Measurements from ENCODE around the gene C2CD4B.

Gene C2CD4B, protein sequence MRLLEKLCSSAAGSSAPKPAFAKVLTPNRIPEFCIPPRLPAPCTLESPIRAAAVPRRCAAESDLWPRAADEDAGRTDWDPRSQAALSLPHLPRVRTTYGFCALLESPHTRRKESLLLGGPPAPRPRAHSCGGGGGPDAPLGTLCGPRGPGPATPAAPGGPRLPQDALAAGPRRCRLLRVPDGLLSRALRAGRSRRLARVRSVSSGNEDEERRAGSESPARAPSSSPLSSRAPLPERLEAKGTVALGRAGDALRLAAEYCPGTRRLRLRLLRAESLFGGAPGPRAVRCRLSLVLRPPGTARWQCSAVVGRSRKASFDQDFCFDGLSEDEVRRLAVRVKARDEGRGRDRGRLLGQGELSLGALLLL

DNA sequence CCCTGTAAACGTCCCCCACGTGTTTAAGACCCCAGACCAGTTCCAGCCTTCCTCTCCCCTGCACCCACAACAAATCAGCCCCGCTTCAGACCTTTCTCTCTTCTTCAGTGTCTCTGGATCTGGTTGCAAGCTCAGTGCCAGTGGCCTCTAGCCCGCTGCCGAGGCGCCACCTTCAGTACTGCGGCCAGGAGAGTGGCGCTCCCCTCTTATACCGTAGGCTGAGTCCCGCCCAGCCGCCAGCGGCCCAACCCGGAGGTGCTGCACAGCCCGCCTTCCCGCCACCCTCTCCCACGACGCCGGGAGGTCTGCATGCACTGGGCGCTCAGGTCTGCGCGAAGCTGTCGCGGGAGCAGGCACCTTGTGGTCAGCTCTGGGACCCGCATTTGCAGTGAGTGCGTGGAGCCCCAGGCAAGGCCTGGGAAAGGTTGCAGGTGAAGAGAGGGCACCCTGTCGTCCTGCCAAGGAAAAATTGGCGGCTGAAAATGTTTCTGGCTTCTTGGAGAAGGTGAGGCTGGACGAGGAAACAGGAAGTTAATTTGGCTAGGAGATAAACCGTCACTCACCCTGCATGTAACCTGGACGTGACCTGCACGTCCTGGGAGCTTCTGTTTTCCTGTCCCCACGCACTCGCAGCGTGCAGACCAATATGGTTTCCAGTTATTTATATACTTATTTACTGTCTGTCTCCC lies at the start of gene C2CD4B:
C2CD4B (minus strand) TSS at position 182 of the 689 bp plus-strand sequence. CDS start 301 bp downstream, outside the sequence.
- peak; percentile 50 for DNase-seq

DNA sequence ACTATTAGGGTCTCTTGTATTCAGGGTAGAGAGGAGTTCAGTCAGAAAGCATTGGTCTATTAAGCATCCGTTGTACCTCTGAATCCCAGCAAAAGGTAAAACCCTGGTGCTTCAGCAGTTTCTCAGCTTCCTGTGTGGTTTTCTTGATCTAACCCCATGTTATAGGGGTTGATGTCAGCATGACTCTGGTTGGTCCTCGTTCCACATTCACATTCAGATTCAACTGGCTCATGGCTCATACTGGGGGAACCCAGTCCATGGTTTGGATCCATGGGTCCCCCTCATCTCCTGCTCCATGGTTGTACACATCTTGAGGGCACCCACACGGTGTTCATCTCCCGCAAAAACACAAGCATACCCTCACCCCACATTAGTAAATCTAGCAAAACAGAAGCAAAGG lies 47.7 kb upstream of the C2CD4B start:
- DNase-seq = no peak

DNA sequence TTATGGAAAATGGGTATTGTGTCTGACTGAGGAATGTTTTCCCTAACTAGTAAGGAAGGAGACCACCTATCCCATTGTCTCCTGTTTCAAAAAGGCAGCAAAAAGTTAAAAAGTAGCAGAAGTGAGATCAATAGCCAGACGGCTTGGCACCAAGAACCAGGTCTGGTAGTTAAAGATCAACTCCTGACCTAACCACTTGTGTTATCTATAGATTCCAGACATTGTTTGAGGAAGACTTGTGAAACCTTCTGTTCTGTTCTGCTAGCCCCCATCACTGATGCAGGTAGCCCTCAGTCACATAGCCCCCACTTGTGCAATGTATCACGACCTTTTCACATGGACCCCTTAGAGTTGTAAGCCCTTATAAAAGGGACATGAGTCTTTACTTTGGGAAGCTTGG lies 46.3 kb upstream of the C2CD4B start:
- no peak for DNase-seq

DNA sequence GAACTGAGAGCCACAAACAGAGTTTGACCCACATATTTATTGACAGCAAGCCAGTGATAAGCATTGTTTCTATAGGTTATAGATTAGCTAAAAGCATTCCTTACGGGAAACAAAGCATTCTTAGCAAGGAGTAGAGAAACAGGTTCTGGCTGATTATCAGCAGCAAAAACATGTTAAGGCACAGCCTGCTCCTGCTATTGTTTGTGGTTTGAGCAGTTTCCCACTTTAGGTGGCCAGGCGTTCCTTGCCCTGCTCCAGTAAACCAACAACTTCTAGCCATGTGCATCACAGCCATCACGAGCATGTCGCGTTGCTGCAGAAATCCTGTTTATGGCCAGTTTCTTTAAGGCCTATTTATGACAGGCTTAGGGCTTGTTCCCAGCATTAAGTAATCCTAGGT lies 44.7 kb upstream of the C2CD4B start:
- DNase-seq = no peak

DNA sequence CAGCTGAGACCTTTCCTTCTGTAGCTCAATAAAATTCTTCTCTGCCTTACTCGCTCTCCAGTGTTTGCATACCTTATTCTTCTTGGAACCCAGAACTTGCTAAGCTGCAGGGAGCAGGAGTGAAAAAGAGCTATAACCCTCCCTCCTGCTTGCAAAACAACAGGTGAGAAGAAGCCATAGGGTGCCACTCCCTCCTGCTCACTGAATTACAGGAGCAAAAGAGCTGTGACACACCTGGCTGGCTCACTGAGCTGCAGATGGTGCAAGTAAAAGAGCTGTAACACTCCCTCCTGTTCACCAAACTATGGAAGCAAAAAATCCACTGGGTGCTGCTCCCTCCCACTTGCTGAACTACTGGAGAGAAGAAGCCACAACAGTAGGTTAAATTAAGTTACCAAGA lies 44.2 kb upstream of the C2CD4B start:
- DNase-seq = no peak

DNA sequence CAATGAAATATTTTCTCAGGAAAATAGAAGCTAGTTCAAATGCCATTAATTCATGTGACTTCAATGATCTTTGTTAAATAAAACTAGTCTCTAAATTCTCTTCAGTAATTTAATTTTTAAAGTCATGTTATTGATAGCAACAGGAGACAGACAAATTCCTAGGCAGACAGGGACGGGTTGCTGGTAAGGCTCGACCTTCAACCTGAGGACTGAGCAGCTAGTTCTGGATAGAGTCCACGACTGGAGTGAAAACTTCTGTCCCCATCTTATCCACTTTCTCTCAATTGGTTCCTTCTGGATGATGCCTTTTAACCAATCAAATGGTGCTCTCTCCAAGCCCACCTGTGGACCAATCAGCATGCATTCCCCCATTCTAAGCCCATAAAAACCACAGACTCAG lies 43.8 kb upstream of the C2CD4B start:
- DNase-seq = no peak

DNA sequence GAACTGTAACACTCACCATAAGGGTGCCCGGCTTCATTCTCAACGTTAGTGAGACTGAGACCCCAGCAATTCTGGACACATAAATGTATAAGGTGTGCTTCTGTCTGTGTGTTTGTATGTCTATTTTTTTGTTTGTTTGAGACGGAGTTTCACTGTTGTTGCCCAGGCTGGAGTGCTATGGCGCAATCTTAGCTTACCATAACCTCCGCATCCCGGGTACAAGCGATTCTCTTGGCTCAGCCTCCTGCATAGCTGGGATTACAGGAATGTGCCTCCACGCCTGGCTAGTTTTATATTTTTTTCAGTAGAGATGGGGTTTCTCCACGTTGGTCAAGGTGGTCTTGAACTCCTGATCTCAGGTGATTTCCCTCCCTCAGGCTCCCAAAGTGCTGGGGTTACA lies 43.3 kb upstream of the C2CD4B start:
- DNase-seq = no peak

DNA sequence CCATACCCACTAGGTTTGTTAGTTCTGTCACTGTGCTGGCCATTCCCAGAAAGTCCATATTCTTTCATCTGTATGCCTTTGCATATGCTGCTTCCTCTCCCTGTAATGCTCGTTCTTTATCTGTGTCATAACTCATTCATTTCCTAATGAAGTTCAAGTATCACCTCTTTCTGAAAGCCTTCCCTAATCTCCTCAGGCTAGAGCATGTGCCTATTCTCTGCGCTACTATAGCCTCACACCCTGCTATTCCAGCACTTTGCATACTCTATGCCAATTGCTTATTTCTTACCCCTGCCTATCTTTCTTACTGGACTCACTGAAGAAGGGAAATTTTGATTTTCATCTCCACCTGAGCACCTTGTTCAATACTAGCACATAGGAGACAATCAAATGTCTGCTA lies 25.6 kb upstream of the C2CD4B start:
- DNase-seq = no peak

DNA sequence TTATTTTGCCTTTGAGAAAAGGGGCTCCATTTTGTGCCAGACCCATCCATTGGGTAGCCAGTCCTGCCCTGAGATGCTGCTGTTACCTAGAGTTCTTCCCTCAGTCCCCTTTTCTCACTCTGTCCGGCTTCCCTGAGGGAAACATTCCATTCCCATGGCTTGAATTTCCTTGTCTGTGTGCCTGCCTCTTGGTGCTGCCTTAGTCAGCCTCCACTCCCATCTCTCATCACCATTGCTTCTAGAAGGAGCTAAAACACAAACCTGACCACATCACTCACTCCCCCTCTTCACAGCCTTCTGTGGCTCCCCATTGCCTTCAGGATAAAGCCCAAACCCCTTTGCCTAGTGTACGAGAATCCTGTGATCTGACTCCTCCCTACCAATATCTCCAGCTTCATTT lies 25.2 kb upstream of the C2CD4B start:
- DNase-seq = no peak

DNA sequence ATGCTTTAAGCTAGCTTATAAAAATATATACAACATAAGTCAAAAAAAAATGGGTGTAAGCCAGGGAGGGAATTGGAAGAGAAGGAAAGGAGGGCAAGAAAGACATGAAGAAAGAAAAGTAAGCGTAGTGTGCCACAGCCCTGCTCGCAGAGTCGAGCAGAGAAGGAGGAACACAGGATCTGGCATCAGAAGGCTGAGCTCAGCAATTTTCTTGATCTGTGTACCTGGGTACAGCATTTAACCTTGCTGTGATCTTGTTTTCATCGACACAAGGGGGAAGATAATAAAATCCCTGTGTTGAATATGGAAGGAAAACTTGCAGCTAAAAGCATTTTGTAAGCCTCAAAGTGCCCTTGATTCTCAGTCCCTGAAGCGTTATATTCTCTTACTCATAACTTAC lies 23.7 kb upstream of the C2CD4B start:
- DNase-seq = no peak

DNA sequence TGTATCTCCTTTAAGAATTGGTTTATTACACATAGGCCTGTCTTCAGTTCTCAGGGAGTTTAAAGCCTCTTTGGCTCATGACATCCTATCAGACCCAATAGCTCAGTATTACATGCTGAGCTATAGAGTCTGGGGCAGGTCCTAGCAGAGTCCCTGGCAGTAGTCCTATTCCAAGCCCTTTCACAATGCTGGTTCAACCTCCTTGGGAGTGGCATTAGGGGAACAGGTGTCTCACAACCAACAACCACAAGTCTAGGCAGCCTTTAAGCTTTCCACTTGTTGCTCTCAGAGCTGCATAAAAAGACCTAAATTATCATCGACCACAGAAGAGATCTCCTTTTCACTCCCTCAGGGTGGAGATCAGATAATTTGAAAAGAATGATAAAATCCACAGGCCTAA lies 22.8 kb upstream of the C2CD4B start:
- no peak for DNase-seq

DNA sequence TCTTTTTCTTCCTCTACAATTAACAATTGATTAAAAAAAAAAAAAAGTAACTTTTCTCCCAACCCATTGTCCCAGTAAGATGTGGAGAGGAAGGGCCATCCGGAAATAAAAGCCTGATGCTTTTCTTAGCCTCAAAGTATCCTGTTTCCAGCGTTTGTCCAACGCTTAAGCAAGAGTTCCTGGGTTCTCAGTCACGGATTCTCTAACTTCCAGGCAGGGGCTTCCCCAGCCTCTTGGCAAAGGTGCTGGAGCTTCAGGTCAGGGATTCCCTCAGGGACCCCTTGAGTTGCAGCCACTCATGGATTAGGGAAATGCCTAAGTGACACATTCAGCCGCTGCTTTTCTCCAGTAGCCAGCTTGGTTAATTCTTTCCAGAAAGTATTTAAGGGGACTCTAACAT lies 22.3 kb upstream of the C2CD4B start:
- no peak for DNase-seq

DNA sequence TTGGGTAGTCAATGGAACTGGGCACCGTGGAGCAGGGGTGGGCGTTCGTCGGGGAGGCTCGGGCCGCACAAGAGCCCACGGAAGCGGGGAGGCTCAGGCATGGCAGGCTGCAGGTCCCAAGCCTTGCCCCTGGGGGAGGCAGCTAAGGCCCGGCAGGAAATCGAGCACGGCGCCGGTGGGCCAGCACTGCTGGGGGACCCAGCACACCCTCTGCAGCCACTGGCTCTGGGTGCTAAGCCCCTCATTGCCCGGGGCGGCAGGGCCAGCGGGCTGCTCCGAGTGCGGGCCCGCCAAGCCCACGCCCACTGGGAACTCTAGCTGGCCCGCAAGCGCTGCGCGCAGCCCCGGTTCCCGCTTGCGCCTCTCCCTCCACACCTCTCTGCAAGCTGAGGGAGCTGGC lies 21.5 kb upstream of the C2CD4B start:
- no peak for DNase-seq

DNA sequence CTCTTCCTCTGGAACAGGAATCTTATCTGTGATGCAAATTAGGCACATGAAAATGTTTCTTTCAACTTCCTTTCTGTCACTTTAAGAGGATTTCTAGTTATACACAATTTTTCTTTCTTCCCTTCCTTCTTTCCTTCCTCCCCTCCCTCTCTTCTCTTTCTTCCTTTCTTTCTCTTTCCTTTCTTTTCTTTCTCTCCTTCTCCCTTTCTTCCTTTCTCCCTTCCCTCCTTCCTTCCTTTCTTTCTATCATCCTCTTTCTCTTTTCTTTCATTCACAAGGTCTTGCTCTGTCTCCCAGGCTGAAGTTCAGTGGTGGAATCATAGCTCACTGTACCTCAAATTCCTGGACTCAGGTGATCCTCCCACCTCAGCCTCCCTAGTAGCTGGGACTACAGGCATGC lies 18.0 kb upstream of the C2CD4B start:
- DNase-seq = no peak

DNA sequence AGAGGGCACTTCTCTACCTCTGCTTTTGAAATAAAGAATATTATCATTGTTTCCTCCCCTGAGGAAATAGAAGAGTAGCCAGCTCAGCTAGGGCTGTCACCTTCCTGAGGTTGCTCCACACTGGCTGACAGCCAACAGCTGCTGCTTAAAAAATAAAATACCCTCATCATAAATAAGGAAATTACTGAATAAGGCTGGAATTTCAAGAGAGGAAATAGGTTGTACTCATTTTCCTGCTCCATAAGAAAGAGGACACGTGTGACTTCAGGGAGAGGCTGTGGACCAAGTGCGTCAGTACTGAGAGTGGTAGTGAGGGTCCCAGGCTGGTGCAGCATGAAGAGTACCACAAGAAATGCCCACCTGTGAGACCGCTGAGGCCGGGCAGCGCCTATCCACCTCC lies 8.1 kb upstream of the C2CD4B start:
- peak; percentile 38 for DNase-seq

DNA sequence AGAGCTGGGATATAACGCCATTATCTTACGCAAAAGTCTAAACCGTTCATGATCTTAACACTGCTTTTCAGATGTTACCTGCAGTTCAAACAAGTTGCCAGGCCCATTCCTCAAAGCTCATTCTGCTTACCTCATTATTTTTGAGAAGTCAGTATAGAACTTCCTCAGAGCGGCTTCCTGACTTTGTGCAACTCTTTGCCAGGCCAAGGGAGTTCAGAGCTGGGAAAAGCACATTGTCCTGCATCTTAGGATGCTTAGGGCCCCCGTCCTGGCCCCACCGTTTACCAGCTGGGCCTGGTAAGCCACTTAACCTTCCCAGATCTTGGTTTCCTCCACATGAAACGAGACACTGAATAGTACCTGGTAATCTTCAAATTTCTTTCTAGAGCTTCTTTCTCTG lies 6.8 kb upstream of the C2CD4B start:
- no peak for DNase-seq

DNA sequence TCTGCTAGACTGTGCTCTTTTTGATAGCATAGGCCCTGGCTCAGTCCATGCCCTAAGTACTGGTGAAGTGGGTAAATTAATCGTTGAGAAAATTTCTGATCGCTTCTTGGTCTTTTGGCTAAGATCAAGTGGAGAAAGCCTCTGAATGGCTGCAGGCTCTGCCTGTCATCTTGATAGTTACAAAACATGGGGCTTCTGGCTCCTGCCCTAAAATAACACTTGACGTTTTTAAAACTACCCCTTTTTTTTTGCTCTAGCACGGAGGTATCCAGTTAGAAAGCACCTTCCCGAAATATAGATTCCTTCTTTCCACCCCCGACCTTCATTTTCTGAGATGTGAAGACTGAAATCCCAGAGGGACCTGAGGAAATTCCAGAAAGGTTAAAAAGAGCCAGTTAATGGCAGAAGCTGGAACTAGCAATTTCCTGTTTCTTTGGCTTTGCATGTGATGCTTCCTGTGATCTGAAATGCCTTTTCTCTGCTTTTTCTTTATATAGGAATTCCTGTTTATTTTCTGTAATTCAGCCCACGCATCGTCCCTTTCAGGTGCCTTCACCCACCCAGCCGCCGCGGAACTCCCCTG lies 799 bp upstream of the C2CD4B start:
- DNase-seq = no peak

DNA sequence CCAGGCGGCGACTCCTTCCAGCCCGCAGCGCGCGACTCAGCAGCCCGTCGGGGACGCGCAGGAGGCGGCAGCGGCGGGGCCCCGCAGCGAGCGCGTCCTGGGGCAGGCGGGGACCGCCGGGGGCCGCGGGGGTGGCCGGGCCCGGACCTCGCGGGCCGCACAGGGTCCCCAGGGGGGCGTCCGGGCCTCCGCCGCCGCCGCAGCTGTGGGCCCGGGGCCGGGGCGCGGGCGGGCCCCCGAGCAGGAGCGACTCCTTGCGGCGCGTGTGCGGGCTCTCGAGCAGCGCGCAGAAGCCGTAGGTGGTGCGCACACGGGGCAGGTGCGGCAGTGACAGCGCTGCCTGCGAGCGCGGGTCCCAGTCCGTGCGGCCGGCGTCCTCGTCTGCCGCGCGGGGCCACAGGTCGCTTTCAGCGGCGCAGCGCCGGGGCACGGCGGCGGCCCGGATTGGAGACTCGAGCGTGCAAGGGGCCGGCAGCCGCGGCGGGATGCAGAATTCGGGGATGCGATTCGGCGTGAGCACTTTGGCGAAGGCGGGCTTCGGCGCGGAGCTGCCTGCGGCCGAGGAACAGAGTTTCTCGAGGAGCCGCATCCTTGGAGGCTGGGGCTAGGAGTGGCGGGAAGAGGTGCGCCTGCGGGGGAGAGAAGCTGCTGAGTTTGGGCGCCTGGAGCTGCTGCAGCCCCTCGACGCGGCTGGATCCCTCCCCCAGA lies 535 bp downstream of the C2CD4B start:
- DNase-seq = peak; percentile 26

DNA sequence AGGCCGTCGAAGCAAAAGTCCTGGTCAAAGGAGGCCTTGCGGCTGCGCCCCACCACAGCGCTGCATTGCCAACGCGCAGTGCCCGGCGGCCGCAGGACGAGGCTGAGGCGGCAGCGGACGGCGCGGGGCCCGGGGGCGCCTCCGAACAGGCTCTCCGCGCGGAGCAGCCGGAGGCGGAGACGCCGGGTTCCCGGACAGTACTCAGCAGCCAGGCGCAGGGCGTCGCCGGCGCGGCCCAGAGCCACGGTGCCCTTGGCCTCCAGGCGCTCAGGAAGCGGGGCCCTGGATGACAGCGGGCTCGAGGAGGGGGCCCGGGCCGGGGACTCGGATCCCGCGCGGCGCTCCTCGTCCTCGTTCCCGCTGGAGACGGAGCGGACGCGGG lies 1.1 kb downstream of the C2CD4B start:
- DNase-seq = no peak

DNA sequence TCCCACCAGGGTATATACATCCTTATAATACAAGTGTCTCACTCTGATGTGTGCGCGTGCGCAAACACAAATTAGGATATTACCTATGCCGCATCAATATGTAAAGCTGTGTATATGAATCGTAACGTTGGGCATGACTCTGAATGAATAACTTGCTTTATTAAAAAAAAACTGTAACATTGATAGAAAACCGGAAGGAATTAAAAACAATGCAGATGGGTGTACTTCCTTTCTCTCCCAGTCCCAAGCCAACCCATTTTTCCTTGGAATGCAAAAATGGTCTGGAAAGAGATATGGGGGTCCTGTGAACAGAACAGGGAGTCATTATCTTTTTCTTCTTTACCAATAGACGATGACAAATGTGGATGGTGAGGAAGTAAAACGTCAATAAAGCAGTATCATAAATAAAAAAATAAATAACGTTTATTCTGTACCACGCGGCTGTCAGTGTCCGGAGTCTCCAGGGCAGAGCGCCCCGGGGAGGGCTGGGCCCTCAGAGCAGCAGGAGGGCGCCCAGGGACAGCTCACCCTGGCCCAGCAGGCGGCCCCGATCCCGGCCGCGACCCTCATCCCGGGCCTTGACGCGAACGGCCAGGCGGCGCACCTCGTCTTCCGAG lies 1.6 kb downstream of the C2CD4B start:
- DNase-seq = no peak

DNA sequence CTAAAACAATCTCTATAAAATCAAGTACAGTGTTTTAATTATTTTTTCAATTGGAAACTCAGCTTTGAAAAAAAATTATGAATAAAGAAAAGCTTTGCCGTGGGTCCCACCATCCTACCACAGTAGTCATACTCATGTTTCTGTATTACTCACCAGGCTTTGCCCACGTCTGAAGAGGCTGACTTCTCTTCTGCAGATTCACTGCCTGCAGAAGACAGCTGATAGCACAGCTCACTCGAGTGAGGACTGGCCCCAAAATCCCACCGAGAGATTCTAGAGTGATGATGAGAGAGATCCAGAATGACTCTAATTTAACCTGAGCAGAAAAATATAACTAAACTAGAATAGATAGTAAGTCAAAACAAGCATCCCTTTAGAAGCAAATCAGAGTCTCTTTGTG lies 11.9 kb downstream of the C2CD4B start:
- no peak for DNase-seq

DNA sequence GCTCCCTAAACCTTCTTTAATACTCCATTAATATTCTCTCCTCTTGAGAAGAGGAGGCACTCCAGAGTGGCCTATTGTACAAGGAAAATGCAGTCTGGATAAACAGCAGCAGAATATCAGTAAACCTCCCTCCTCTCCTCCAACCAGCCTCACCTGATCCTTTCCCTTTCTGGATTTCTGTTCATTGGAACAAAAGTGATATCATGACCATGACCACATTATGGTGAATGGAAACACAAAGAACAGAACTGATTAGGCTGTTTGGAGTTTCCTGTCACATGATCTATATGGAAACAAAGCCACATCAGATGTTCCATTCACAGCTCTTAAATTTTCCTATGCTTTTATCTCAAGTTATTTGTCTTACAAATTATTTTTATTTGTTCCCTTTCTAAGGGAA lies 14.6 kb downstream of the C2CD4B start:
- no peak for DNase-seq

DNA sequence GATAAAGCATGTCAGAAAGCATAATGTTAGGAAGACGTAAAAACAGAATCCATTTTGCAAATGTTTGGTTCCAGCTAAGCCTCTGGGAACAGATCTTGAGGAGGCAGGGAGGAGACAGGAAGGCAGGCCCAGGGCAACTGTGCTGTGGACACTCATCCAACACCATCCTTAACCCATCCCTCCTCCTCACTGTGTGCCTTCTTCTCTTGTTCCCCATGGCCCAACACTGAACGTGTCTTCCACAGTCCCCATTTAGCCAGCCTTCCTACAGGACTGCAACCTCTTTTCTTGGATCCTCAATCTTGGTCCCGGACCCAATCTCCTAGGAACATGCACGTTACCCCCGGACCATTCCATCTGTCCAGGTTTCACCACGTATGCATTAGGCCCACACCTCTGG lies 15.4 kb downstream of the C2CD4B start:
- DNase-seq = no peak

Measured in femur (tissue), 1 donor.